CD4-positive, alpha-beta T cell (primary cell): ENCODE measurements around the gene CRKL. TPM values are rescaled to one million over a fixed set of nuclear protein-coding genes. Genes with fewer than 3 reads are reported as not detected.

Experiments used
- ATAC-seq: fragments of 200-7000 bp; cut with Tn5 transposase; one replicate; pipeline ENCODE4 v1.10.0; 2022; ENCODE audit warnings: mild to moderate bottlenecking; ENCODE audit not compliant: poor library complexity
- CTCF ChIA-PET: fragments of 350-600 bp; sonication (Branson Sonifier 250); formaldehyde crosslinking; loops from one replicate; lab custom pipeline; 2021; ENCODE audit warnings: antibody characterized with exemption, inconsistent platforms; lab: Charles Lee
- POLR2A ChIA-PET: fragments of 350-600 bp; sonication (Branson Sonifier 250); formaldehyde crosslinking; loops from one replicate; lab custom pipeline; 2021; ENCODE audit warnings: antibody characterized with exemption, inconsistent platforms; lab: Charles Lee
- DNase-seq, 14 experiments: peaks; one replicate each; pipeline ENCODE4 v3.0.0-alpha.2; 2013 to 2020; ENCODE audit warnings: mixed read lengths in 2 of 14
- H3K27ac ChIP-seq, 2 donors: one replicate each; pipeline versions ENCODE4 v1.5.1 to v1.7.0; 2013; ENCODE audit warnings: low read length in 2 of 2, low read depth in 1 of 2, mild to moderate bottlenecking in 1 of 2
- H3K27me3 ChIP-seq, 2 experiments: 1 replicate in 1 of 2; 2 replicates in 1 of 2; pipeline versions ENCODE4 v1.6.1 to v1.7.0; 2013; ENCODE audit warnings: low read length in 2 of 2, control low read depth in 1 of 2, mild to moderate bottlenecking in 1 of 2, moderate library complexity in 1 of 2; ENCODE audit not compliant: insufficient read depth in 2 of 2, control insufficient read depth in 1 of 2
- H3K36me3 ChIP-seq: one replicate; pipeline ENCODE4 v1.6.1; 2013; ENCODE audit warnings: low read length, control low read depth; ENCODE audit not compliant: insufficient read depth
- H3K4me1 ChIP-seq: one replicate; pipeline ENCODE4 v1.6.1; 2013; ENCODE audit warnings: low read length, control low read depth; ENCODE audit not compliant: insufficient read depth
- H3K4me3 ChIP-seq: one replicate; pipeline ENCODE4 v1.5.1; 2013; ENCODE audit warnings: mild to moderate bottlenecking, low read length, moderate library complexity
- H3K9me3 ChIP-seq, 2 experiments: 1 replicate in 1 of 2; 2 replicates in 1 of 2; pipeline versions ENCODE4 v1.6.1 to v1.7.0; 2013; ENCODE audit warnings: low read length in 2 of 2, mild to moderate bottlenecking in 2 of 2, control low read depth in 1 of 2, moderate library complexity in 1 of 2; ENCODE audit not compliant: control insufficient read depth in 1 of 2, insufficient read depth in 1 of 2
- H3K27ac Mint-ChIP-seq: one replicate; pipeline ENCODE4 v1.8.0; 2020; ENCODE audit warnings: mixed read lengths
- H3K27me3 Mint-ChIP-seq: one replicate; pipeline ENCODE4 v1.8.0; 2021; ENCODE audit warnings: mixed read lengths
- H3K36me3 Mint-ChIP-seq: one replicate; pipeline ENCODE4 v1.8.0; 2021; ENCODE audit warnings: low read depth, mixed read lengths
- H3K4me1 Mint-ChIP-seq: one replicate; pipeline ENCODE4 v1.8.0; 2021; ENCODE audit warnings: low read depth, mixed read lengths
- H3K4me3 Mint-ChIP-seq: one replicate; pipeline ENCODE4 v1.8.0; 2020; ENCODE audit warnings: mild to moderate bottlenecking, mixed read lengths
- H3K9me3 Mint-ChIP-seq: one replicate; pipeline ENCODE4 v1.8.0; 2020; ENCODE audit warnings: mixed read lengths
- CTCF ChIP-seq: fragments of 200-600 bp; IDR thresholded peaks from one replicate; pipeline ENCODE4 v1.8.0; 2022; ENCODE audit warnings: antibody characterized with exemption, mild to moderate bottlenecking
- intact Hi-C, 2 experiments: fragments of 100-400 bp; cut with DNase I in 1 of 2; cut with micrococcal nuclease in 1 of 2; formaldehyde crosslinking; loops; one replicate each; pipeline versions ENCODE4 v1.15.1 to v1.9.0; 2023 to 2025; cut with DNase I, micrococcal nuclease
- total RNA-seq, 174 experiments: library from RNA in 2 of 174; stranded (reverse) in 2 of 174; gene quantifications; one replicate each; pipeline ENCODE4 v1.2.3 and lab custom pipeline; 2021 to 2026

CRKL gene
- total RNA-seq, 2 experiments from 2014 or later = 41.9 to 43.5 TPM

GRCh38 chr22:20996598-20997535 is 79.7 kb downstream of the CRKL start:
- H3K4me1 ChIP-seq = peaks cover 35% of the 10 kb centered on the region
- no peak for TF ChIP-seq CTCF
- no peaks in the 10 kb centered on the region for H3K27me3 ChIP-seq
- H3K9me3 Mint-ChIP-seq = no peaks in the 10 kb centered on the region
- peaks cover 26% of the 10 kb centered on the region for H3K4me1 Mint-ChIP-seq
- H3K9me3 ChIP-seq = no peaks in the 10 kb centered on the region
- DNase-seq (peak in 1 of 14 experiments; percentile 17), ATAC-seq (no peak)
- no peak overlapping the region for H3K4me3 Mint-ChIP-seq
- no peak overlapping the region for H3K4me3 ChIP-seq
- CTCF ChIA-PET = no interaction called here
- H3K27me3 Mint-ChIP-seq = no peaks in the 10 kb centered on the region
- H3K27ac Mint-ChIP-seq = peak overlapping the region; percentile 55
- intact Hi-C loops = no loop called here
- peaks cover 39% of the 10 kb centered on the region for H3K36me3 Mint-ChIP-seq
- POLR2A ChIA-PET = no interaction called here
- H3K27ac ChIP-seq = peak overlapping the region in 1 of 2 donors; percentile 1
- peaks cover 69% of the 10 kb centered on the region for H3K36me3 ChIP-seq

GRCh38 chr22:20997536-20998257 is 80.5 kb downstream of the CRKL start:
- Histone ChIP-seq H3K9me3 (no peaks in the 10 kb centered on the region), H3K27ac (no peak overlapping the region), H3K4me3 (no peak overlapping the region), H3K36me3 (peaks cover 60% of the 10 kb centered on the region), H3K4me1 (peaks cover 41% of the 10 kb centered on the region), H3K27me3 (no peaks in the 10 kb centered on the region)
- CTCF ChIA-PET = no interaction called here
- no peak for ATAC-seq
- no peaks in the 10 kb centered on the region for H3K9me3 Mint-ChIP-seq
- peaks cover 32% of the 10 kb centered on the region for H3K4me1 Mint-ChIP-seq
- H3K4me3 Mint-ChIP-seq = no peak overlapping the region
- POLR2A ChIA-PET = interaction anchor here (3.6 kb wide), 1 partner anchor 16 kb away, joined by 25 read pairs; the partner anchor contains the start of gene LZTR1
- H3K36me3 Mint-ChIP-seq = peaks cover 43% of the 10 kb centered on the region
- H3K27ac Mint-ChIP-seq = no peak overlapping the region
- H3K27me3 Mint-ChIP-seq = no peaks in the 10 kb centered on the region
- no peak for TF ChIP-seq CTCF
- peak in 1 of 14 experiments; percentile 14 for DNase-seq
- intact Hi-C loops = no loop called here

- intact Hi-C loops = no loop called here
- POLR2A ChIA-PET = interaction anchor here (3.6 kb wide), 1 partner anchor 17 kb away, joined by 25 read pairs; the partner anchor contains the start of gene LZTR1
These were observed 81.5 kb downstream of the CRKL start for GRCh38 chr22:20998411-20999336.

More at GRCh38 chr22:20998411-20999336, 81.5 kb downstream of the CRKL start:
- no peak for TF ChIP-seq CTCF
- H3K27me3 ChIP-seq = no peaks in the 10 kb centered on the region
- no peaks in the 10 kb centered on the region for H3K27me3 Mint-ChIP-seq
- peaks cover 43% of the 10 kb centered on the region for H3K36me3 Mint-ChIP-seq
- peaks cover 51% of the 10 kb centered on the region for H3K4me1 ChIP-seq
- H3K4me3 Mint-ChIP-seq = peak overlapping the region; percentile 70
- ATAC-seq = no peak
- no peaks in the 10 kb centered on the region for H3K9me3 Mint-ChIP-seq
- CTCF ChIA-PET = no interaction called here
- no peak overlapping the region for H3K27ac ChIP-seq
- peaks cover 42% of the 10 kb centered on the region for H3K4me1 Mint-ChIP-seq
- H3K27ac Mint-ChIP-seq = peak overlapping the region; percentile 63
- peaks cover 54% of the 10 kb centered on the region for H3K36me3 ChIP-seq
- H3K4me3 ChIP-seq = no peak overlapping the region
- no peaks in the 10 kb centered on the region for H3K9me3 ChIP-seq
- peak in 1 of 14 experiments; percentile 12 for DNase-seq
